ENCODE measurements around the gene MIGA1.

Gene MIGA1

GRCh38 chr1:77841574-77841973 is 62.1 kb downstream of the MIGA1 start:
- Histone ChIP-seq H3K27me3 (ENCODE audit: control insufficient read depth, low read length) (no peaks in the 10 kb centered on the region), H3K9me2 (replicated peaks; ENCODE audit: control insufficient read depth, low read length) (no peaks in the 10 kb centered on the region), H3F3A (ENCODE audit: control insufficient read depth, insufficient read depth) (no peaks in the 10 kb centered on the region), H3K4me2 (ENCODE audit: low read length) (no peak overlapping the region), H3K9me3 (ENCODE audit: control insufficient read depth, insufficient read depth, low read length) (no peaks in the 10 kb centered on the region), H3K4me3 (ENCODE audit: low read length) (no peak overlapping the region), H4K20me1 (ENCODE audit: control insufficient read depth, insufficient read depth, low read depth, low read length) (no peaks in the 10 kb centered on the region), H3K4me1 (ENCODE audit: control insufficient read depth, low read length) (peaks cover 12% of the 10 kb centered on the region), H3K36me3 (ENCODE audit: control insufficient read depth, low read length) (peaks cover 8% of the 10 kb centered on the region), H3K79me2 (ENCODE audit: control insufficient read depth, low read length) (no peaks in the 10 kb centered on the region), H3K27ac (ENCODE audit: low read depth, low read length) (no peak overlapping the region)
- no peak for TF ChIP-seq CTCF (IDR thresholded peaks at IDR 0.05; ENCODE audit: low read depth, low read length, poor library complexity, severe bottlenecking)
- no peak for TF ChIP-seq EZH2phosphoT487 (IDR thresholded peaks at IDR 0.05; ENCODE audit: borderline replicate concordance, low read length)

- H3K9me3 ChIP-seq (ENCODE audit: control insufficient read depth, insufficient read depth, low read length): no peaks in the 10 kb centered on the region
- H4K20me1 ChIP-seq (ENCODE audit: control insufficient read depth, insufficient read depth, low read depth, low read length): no peaks in the 10 kb centered on the region
- peaks cover 5% of the 10 kb centered on the region for H3F3A ChIP-seq (ENCODE audit: control insufficient read depth, insufficient read depth)
- no peaks in the 10 kb centered on the region for H3K9me2 ChIP-seq (replicated peaks; ENCODE audit: control insufficient read depth, low read length)
- no peak overlapping the region for H3K4me2 ChIP-seq (ENCODE audit: low read length)
- peaks cover 13% of the 10 kb centered on the region for H3K36me3 ChIP-seq (ENCODE audit: control insufficient read depth, low read length)
- H3K27me3 ChIP-seq (ENCODE audit: control insufficient read depth, low read length): no peaks in the 10 kb centered on the region
- peaks cover 36% of the 10 kb centered on the region for H3K4me1 ChIP-seq (ENCODE audit: control insufficient read depth, low read length)
- no peak overlapping the region for H3K4me3 ChIP-seq (ENCODE audit: low read length)
- H3K27ac ChIP-seq (ENCODE audit: low read depth, low read length): no peak overlapping the region
- TF ChIP-seq CTCF (IDR thresholded peaks at IDR 0.05; ENCODE audit: low read depth, low read length, poor library complexity, severe bottlenecking) (no peak), EZH2phosphoT487 (IDR thresholded peaks at IDR 0.05; ENCODE audit: borderline replicate concordance, low read length) (no peak)
- no peaks in the 10 kb centered on the region for H3K79me2 ChIP-seq (ENCODE audit: control insufficient read depth, low read length)
These were observed 66.5 kb downstream of the MIGA1 start for GRCh38 chr1:77845951-77846350.

- H3K9me3 ChIP-seq (ENCODE audit: control insufficient read depth, insufficient read depth, low read length): no peaks in the 10 kb centered on the region
- TF ChIP-seq CTCF (IDR thresholded peaks at IDR 0.05; ENCODE audit: low read depth, low read length, poor library complexity, severe bottlenecking): no peak
- TF ChIP-seq EZH2phosphoT487 (IDR thresholded peaks at IDR 0.05; ENCODE audit: borderline replicate concordance, low read length): no peak
- peak overlapping the region; percentile 46 for H3K4me2 ChIP-seq (ENCODE audit: low read length)
These were observed 67.5 kb downstream of the MIGA1 start for GRCh38 chr1:77846966-77847365.

More at GRCh38 chr1:77846966-77847365, 67.5 kb downstream of the MIGA1 start:
- Histone ChIP-seq H3K36me3 (ENCODE audit: control insufficient read depth, low read length) (peaks cover 13% of the 10 kb centered on the region), H4K20me1 (ENCODE audit: control insufficient read depth, insufficient read depth, low read depth, low read length) (no peaks in the 10 kb centered on the region), H3K4me3 (ENCODE audit: low read length) (peak overlapping the region; percentile 39), H3K27me3 (ENCODE audit: control insufficient read depth, low read length) (no peaks in the 10 kb centered on the region), H3K79me2 (ENCODE audit: control insufficient read depth, low read length) (no peaks in the 10 kb centered on the region), H3K4me1 (ENCODE audit: control insufficient read depth, low read length) (peaks cover 36% of the 10 kb centered on the region), H3F3A (ENCODE audit: control insufficient read depth, insufficient read depth) (peaks cover 5% of the 10 kb centered on the region), H3K9me2 (replicated peaks; ENCODE audit: control insufficient read depth, low read length) (no peaks in the 10 kb centered on the region), H3K27ac (ENCODE audit: low read depth, low read length) (peak overlapping the region; percentile 66)
